Spleen (tissue), 7 donors: Measurements from ENCODE around the gene DIMT1.

Experiments used
- CTCF ChIP-seq, 11 experiments: fragments of 200-600 bp in 7 of 11; fragments of 450-650 bp in 4 of 11; sonication (generic) in 4 of 11; IDR thresholded peaks in 8 of 11; conservative IDR thresholded peaks in 3 of 11; 1 replicate in 7 of 11; 2 replicates in 4 of 11; pipeline versions ENCODE4 v1.4.0 to v1.8.0; 2016 to 2021; ENCODE audit warnings: antibody characterized with exemption in 11 of 11, inconsistent platforms in 4 of 11, mild to moderate bottlenecking in 1 of 11
- POLR2A ChIP-seq, 3 donors: fragments of 450-650 bp; IDR thresholded peaks; one replicate each; pipeline ENCODE4 v1.5.1; 2017; ENCODE audit warnings: antibody characterized with exemption in 3 of 3, mild to moderate bottlenecking in 1 of 3
- donor health status: DM: no; HTN: no; CAD: no; lungs with moderate emphysema.
- donor health status: DM: no; HTN: no; CAD: no.
- donor health status: DM: no; HTN: no; CAD: no.

- TF ChIP-seq CTCF (IDR thresholded peaks at IDR 0.05 in 8 of 11, conservative IDR thresholded peaks at IDR 0.05 in 3 of 11) (no peak), POLR2A (IDR thresholded peaks at IDR 0.05) (no peak)
Measured at GRCh38 chr5:62342476-62342837, 61.2 kb downstream of the DIMT1 start.
